Colon (tissue), 2 donors: ENCODE results near the gene TSPEAR.
"Not testable (repeated sequence)": the region's sequence is repeated elsewhere in the genome, so short reads cannot be mapped to it uniquely, and the experiment has no call there.

Experiments
- FAIRE-seq: peaks from 2 replicates; lab custom pipeline; 2012; peaks lifted over from hg19 to GRCh38; lab: Jason Lieb, UNC
- donor health status: control.
- donor health status: control.

The TSPEAR gene

GRCh38 chr21:44627181-44627822 lies 84.1 kb downstream of the TSPEAR start:
- FAIRE-seq: not testable (repeated sequence)

GRCh38 chr21:44626673-44627143 lies 84.7 kb downstream of the TSPEAR start, which contains the start of gene KRTAP10-9:
TSS of gene KRTAP10-9 (plus strand) at chr21:44627093. CDS start at chr21:44627172, 79 bp downstream.
- no peak for FAIRE-seq

- no peak for FAIRE-seq
These were observed 85.1 kb downstream of the TSPEAR start for GRCh38 chr21:44626262-44626661.

GRCh38 chr21:44625756-44626155 lies 85.6 kb downstream of the TSPEAR start:
- no peak for FAIRE-seq

GRCh38 chr21:44623575-44623974 lies 87.8 kb downstream of the TSPEAR start:
- no peak for FAIRE-seq

GRCh38 chr21:44619886-44620285 lies 91.5 kb downstream of the TSPEAR start:
- no peak for FAIRE-seq

GRCh38 chr21:44618909-44619308 lies 92.5 kb downstream of the TSPEAR start:
- no peak for FAIRE-seq

GRCh38 chr21:44618504-44618903 lies 92.9 kb downstream of the TSPEAR start:
- no peak for FAIRE-seq

GRCh38 chr21:44617071-44617501 lies 94.3 kb downstream of the TSPEAR start:
- no peak for FAIRE-seq

- no peak for FAIRE-seq
These were observed 94.8 kb downstream of the TSPEAR start for GRCh38 chr21:44616591-44616926.

- no peak for FAIRE-seq
These were observed 95.3 kb downstream of the TSPEAR start for GRCh38 chr21:44615911-44616590.

GRCh38 chr21:44615466-44615865 lies 95.9 kb downstream of the TSPEAR start:
- no peak for FAIRE-seq

GRCh38 chr21:44614961-44615391 lies 96.4 kb downstream of the TSPEAR start:
- FAIRE-seq: no peak

GRCh38 chr21:44614161-44614631 lies 97.2 kb downstream of the TSPEAR start:
- no peak for FAIRE-seq

- FAIRE-seq: no peak
These were observed 97.8 kb downstream of the TSPEAR start for GRCh38 chr21:44613386-44614155.

- FAIRE-seq: no peak
These were observed 98.6 kb downstream of the TSPEAR start for GRCh38 chr21:44612669-44613229.

GRCh38 chr21:44612029-44612486 lies 99.3 kb downstream of the TSPEAR start, which contains the start of gene KRTAP10-8:
TSS of gene KRTAP10-8 (plus strand) at chr21:44612079. CDS start at chr21:44612101, 22 bp downstream.
- FAIRE-seq: no peak

GRCh38 chr21:44611551-44611950 lies 99.8 kb downstream of the TSPEAR start:
- FAIRE-seq: no peak

GRCh38 chr21:44610157-44610843 lies 101.1 kb downstream of the TSPEAR start:
- not testable (repeated sequence) for FAIRE-seq

GRCh38 chr21:44609193-44609592 lies 102.2 kb downstream of the TSPEAR start:
- FAIRE-seq: no peak

- FAIRE-seq: no peak
These were observed 104.9 kb downstream of the TSPEAR start for GRCh38 chr21:44606495-44606894.

GRCh38 chr21:44603911-44604310 lies 107.5 kb downstream of the TSPEAR start:
- FAIRE-seq: no peak
